Umbilical cord (tissue), 2 donors: ENCODE results near the gene MON1B. TPM values are rescaled to one million over a fixed set of nuclear protein-coding genes. Genes with fewer than 3 reads are reported as not detected.
"Not testable (repeated sequence)": the region's sequence is repeated elsewhere in the genome, so short reads cannot be mapped to it uniquely, and the experiment has no call there.

ENCODE experiments used
- DNase-seq: peaks from one replicate; pipeline ENCODE4 v3.0.0-alpha.2; 2015; ENCODE audit warnings: low spot score
- total RNA-seq: library from RNA; depleted of rRNA; stranded (reverse); fragments of >200 nt; gene quantifications from one replicate; pipeline ENCODE4 v1.2.3, GENCODE V29; 2014; ENCODE audit warnings: low replicate concordance; ENCODE audit not compliant: insufficient read depth

The MON1B gene
- total RNA-seq, 1 donor from 2014 or later, result 4.8 TPM

DNA sequence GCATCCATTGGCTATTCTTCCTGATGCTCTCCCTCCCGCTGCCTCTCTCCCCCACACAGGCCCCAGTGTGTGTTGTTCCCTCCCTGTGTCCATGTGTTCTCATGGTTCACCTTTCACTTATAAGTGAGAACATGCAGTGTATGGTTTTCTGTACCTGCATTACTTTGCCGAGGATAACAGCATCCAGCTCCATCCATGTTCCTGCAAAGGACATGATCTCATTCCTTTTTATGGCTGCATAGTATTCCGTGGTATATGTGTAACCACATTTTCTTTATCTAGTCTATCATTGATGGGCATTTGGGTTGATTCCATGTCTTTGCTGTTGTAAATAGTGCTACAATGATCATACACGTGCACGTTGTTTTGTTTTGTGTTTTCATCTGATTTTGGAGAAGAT, 51.5 kb downstream of the MON1B start:
- not testable (repeated sequence) for DNase-seq

DNA sequence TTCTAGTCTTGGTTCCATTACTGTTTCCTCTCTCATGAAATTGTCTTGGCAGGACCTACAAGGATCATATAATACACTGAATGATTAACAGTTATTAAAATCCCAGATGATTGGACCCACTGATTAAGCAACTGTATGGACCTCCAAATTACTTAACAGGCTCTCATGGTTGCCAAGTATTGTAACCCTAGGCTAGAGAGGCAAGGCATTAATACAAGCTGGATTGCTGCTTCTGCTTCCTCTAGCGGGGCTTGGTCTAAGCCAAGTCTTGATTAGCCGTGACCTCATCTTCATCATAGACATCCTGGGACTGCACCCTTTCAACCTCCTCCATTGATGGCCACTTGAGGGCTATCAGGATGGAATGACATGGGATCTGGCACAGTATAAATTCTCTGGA, 55.2 kb downstream of the MON1B start:
- DNase-seq, result no peak

DNA sequence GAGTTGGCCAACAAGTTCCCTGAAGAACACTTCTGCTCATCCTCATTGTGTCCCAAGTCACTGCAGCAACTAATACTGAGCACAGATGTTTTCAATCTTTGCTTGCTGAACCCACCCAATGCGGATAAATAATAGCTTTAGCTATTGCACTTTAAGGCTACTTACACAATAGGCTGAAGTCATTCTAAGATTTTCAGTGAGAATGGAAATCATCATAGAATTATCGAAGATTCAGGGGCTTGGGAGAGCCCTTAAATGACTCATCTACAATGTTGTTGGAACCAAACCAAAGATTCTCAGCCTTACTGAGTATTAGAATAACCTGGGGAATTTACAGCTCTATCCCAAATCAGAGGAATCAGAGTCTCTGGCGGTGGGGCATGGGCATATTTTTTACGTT, 59.4 kb downstream of the MON1B start:
- peak; percentile 73 for DNase-seq

Other genes with a start within 250 kb of the MON1B start
- not detected for gene SYCE1L, start 8.2 kb downstream of the MON1B start, total RNA-seq
- 6.3 TPM for gene ADAMTS18, start 243.8 kb downstream of the MON1B start, total RNA-seq